ENCODE measurements around the gene MARF1.
"Not testable (repeated sequence)": the region's sequence is repeated elsewhere in the genome, so short reads cannot be mapped to it uniquely, and the experiment has no call there.

MARF1 gene

GRCh38 chr16:15650698-15651171 lies 7.8 kb upstream of the MARF1 start:
- Histone ChIP-seq H3K27ac (ENCODE audit: low read depth, low read length) (peak overlapping the region; percentile 75), H3K4me1 (ENCODE audit: control insufficient read depth, insufficient read depth, low read length) (no peaks in the 10 kb centered on the region), H3K4me3 (ENCODE audit: low read depth, low read length) (peak overlapping the region; percentile 97), H3K27me3 (ENCODE audit: control insufficient read depth, insufficient read depth, low read length) (no peaks in the 10 kb centered on the region), H3K9ac (ENCODE audit: low read depth, low read length) (no peak overlapping the region), H3K36me3 (ENCODE audit: control insufficient read depth, insufficient read depth, low read length) (peaks cover 13% of the 10 kb centered on the region), H3K9me3 (ENCODE audit: control insufficient read depth, insufficient read depth, low read length) (no peaks in the 10 kb centered on the region)

GRCh38 chr16:15650019-15650697 lies 7.2 kb upstream of the MARF1 start, which contains the start of gene NDE1:
Gene NDE1 (plus strand): TSS chr16:15650245. CDS start chr16:15664779, 14,534 bp downstream.
- H3K27ac ChIP-seq (ENCODE audit: low read depth, low read length) = peak within 1 kb of the TSS; percentile 75
- no peaks in the 10 kb centered on the region for H3K27me3 ChIP-seq (ENCODE audit: control insufficient read depth, insufficient read depth, low read length)
- H3K4me1 ChIP-seq (ENCODE audit: control insufficient read depth, insufficient read depth, low read length) = no peaks in the 10 kb centered on the region
- peak within 1 kb of the TSS; percentile 51; the same call in 1 of the 2 replicates for H3K9ac ChIP-seq (ENCODE audit: low read depth, low read length)
- peak within 1 kb of the TSS; percentile 97 for H3K4me3 ChIP-seq (ENCODE audit: low read depth, low read length)
- H3K9me3 ChIP-seq (ENCODE audit: control insufficient read depth, insufficient read depth, low read length) = no peaks in the 10 kb centered on the region
- H3K36me3 ChIP-seq (ENCODE audit: control insufficient read depth, insufficient read depth, low read length) = peaks cover 13% of the 10 kb centered on the region

- Histone ChIP-seq H3K36me3 (ENCODE audit: control insufficient read depth, insufficient read depth, low read length) (peaks cover 13% of the 10 kb centered on the region), H3K9me3 (ENCODE audit: control insufficient read depth, insufficient read depth, low read length) (no peaks in the 10 kb centered on the region), H3K4me1 (ENCODE audit: control insufficient read depth, insufficient read depth, low read length) (no peaks in the 10 kb centered on the region), H3K27me3 (ENCODE audit: control insufficient read depth, insufficient read depth, low read length) (no peaks in the 10 kb centered on the region), H3K4me3 (ENCODE audit: low read depth, low read length) (peak overlapping the region; percentile 57), H3K9ac (ENCODE audit: low read depth, low read length) (no peak overlapping the region), H3K27ac (ENCODE audit: low read depth, low read length) (peak overlapping the region; percentile 54)
These were observed 6.7 kb upstream of the MARF1 start for GRCh38 chr16:15649727-15650018.

- not testable (repeated sequence) for H3K27ac ChIP-seq (ENCODE audit: low read depth, low read length); H3K9me3 ChIP-seq (ENCODE audit: control insufficient read depth, insufficient read depth, low read length); H3K9ac ChIP-seq (ENCODE audit: low read depth, low read length); H3K27me3 ChIP-seq (ENCODE audit: control insufficient read depth, insufficient read depth, low read length); H3K4me1 ChIP-seq (ENCODE audit: control insufficient read depth, insufficient read depth, low read length)
- Histone ChIP-seq H3K4me3 (ENCODE audit: low read depth, low read length) (peak overlapping the region; percentile 57), H3K36me3 (ENCODE audit: control insufficient read depth, insufficient read depth, low read length) (peaks cover 13% of the 10 kb centered on the region)
These were observed 6.4 kb upstream of the MARF1 start for GRCh38 chr16:15649311-15649710.

GRCh38 chr16:15648135-15648730 lies 5.3 kb upstream of the MARF1 start:
- Histone ChIP-seq H3K9me3 (ENCODE audit: control insufficient read depth, insufficient read depth, low read length) (no peaks in the 10 kb centered on the region), H3K36me3 (ENCODE audit: control insufficient read depth, insufficient read depth, low read length) (peaks cover 11% of the 10 kb centered on the region), H3K9ac (ENCODE audit: low read depth, low read length) (no peak overlapping the region), H3K4me1 (ENCODE audit: control insufficient read depth, insufficient read depth, low read length) (0 out of 2 replicates have a peak, but pooled peaks cover 4% of the 10 kb centered on the region), H3K27me3 (ENCODE audit: control insufficient read depth, insufficient read depth, low read length) (no peaks in the 10 kb centered on the region), H3K4me3 (ENCODE audit: low read depth, low read length) (no peak overlapping the region), H3K27ac (ENCODE audit: low read depth, low read length) (no peak overlapping the region)

GRCh38 chr16:15647294-15648014 lies 4.5 kb upstream of the MARF1 start:
- Histone ChIP-seq H3K9ac (ENCODE audit: low read depth, low read length) (no peak overlapping the region), H3K36me3 (ENCODE audit: control insufficient read depth, insufficient read depth, low read length) (peaks cover 4% of the 10 kb centered on the region), H3K27me3 (ENCODE audit: control insufficient read depth, insufficient read depth, low read length) (no peaks in the 10 kb centered on the region), H3K4me1 (ENCODE audit: control insufficient read depth, insufficient read depth, low read length) (0 out of 2 replicates have a peak, but pooled peaks cover 4% of the 10 kb centered on the region), H3K27ac (ENCODE audit: low read depth, low read length) (no peak overlapping the region), H3K9me3 (ENCODE audit: control insufficient read depth, insufficient read depth, low read length) (no peaks in the 10 kb centered on the region), H3K4me3 (ENCODE audit: low read depth, low read length) (no peak overlapping the region)

- not testable (repeated sequence) for H3K27ac ChIP-seq (ENCODE audit: low read depth, low read length); H3K9me3 ChIP-seq (ENCODE audit: control insufficient read depth, insufficient read depth, low read length)
These were observed 3.8 kb upstream of the MARF1 start for GRCh38 chr16:15646557-15647293.

GRCh38 chr16:15644962-15645465 lies 2.1 kb upstream of the MARF1 start:
- not testable (repeated sequence) for H3K9me3 ChIP-seq (ENCODE audit: control insufficient read depth, insufficient read depth, low read length); H3K9ac ChIP-seq (ENCODE audit: low read depth, low read length); H3K27me3 ChIP-seq (ENCODE audit: control insufficient read depth, insufficient read depth, low read length); H3K27ac ChIP-seq (ENCODE audit: low read depth, low read length); H3K4me3 ChIP-seq (ENCODE audit: low read depth, low read length); H3K36me3 ChIP-seq (ENCODE audit: control insufficient read depth, insufficient read depth, low read length)
- H3K4me1 ChIP-seq (ENCODE audit: control insufficient read depth, insufficient read depth, low read length) = peaks cover 11% of the 10 kb centered on the region

More at GRCh38 chr16:15646557-15647293, 3.8 kb upstream of the MARF1 start:
- H3K27me3 ChIP-seq (ENCODE audit: control insufficient read depth, insufficient read depth, low read length); H3K36me3 ChIP-seq (ENCODE audit: control insufficient read depth, insufficient read depth, low read length); H3K4me1 ChIP-seq (ENCODE audit: control insufficient read depth, insufficient read depth, low read length); H3K9ac ChIP-seq (ENCODE audit: low read depth, low read length); H3K4me3 ChIP-seq (ENCODE audit: low read depth, low read length): not testable (repeated sequence)

GRCh38 chr16:15644267-15644961 lies 1.5 kb upstream of the MARF1 start:
- H3K27ac ChIP-seq (ENCODE audit: low read depth, low read length) = peak overlapping the region; percentile 91
- no peak overlapping the region for H3K4me3 ChIP-seq (ENCODE audit: low read depth, low read length)
- H3K36me3 ChIP-seq (ENCODE audit: control insufficient read depth, insufficient read depth, low read length) = no peaks in the 10 kb centered on the region
- H3K27me3 ChIP-seq (ENCODE audit: control insufficient read depth, insufficient read depth, low read length) = no peaks in the 10 kb centered on the region
- no peaks in the 10 kb centered on the region for H3K9me3 ChIP-seq (ENCODE audit: control insufficient read depth, insufficient read depth, low read length)
- H3K4me1 ChIP-seq (ENCODE audit: control insufficient read depth, insufficient read depth, low read length) = peaks cover 11% of the 10 kb centered on the region
- no peak overlapping the region for H3K9ac ChIP-seq (ENCODE audit: low read depth, low read length)

GRCh38 chr16:15643946-15644250 lies 944 bp upstream of the MARF1 start:
- Histone ChIP-seq H3K4me1 (ENCODE audit: control insufficient read depth, insufficient read depth, low read length) (peaks cover 11% of the 10 kb centered on the region), H3K9ac (ENCODE audit: low read depth, low read length) (peak overlapping the region; percentile 94), H3K27ac (ENCODE audit: low read depth, low read length) (peak overlapping the region; percentile 91), H3K36me3 (ENCODE audit: control insufficient read depth, insufficient read depth, low read length) (peaks cover 4% of the 10 kb centered on the region), H3K4me3 (ENCODE audit: low read depth, low read length) (peak overlapping the region; percentile 97), H3K9me3 (ENCODE audit: control insufficient read depth, insufficient read depth, low read length) (no peaks in the 10 kb centered on the region), H3K27me3 (ENCODE audit: control insufficient read depth, insufficient read depth, low read length) (no peaks in the 10 kb centered on the region)

Measured in HUES48 (cell line).